Measurements from ENCODE around the gene GFRA1.

- TF ChIP-seq ZFP41 (tag by site-specific recombination; IDR thresholded peaks at IDR 0.05; ENCODE audit: borderline replicate concordance) (no peak), ZNF133 (tag by site-specific recombination; IDR thresholded peaks at IDR 0.05) (no peak), ZNF488 (tag by site-specific recombination; IDR thresholded peaks at IDR 0.05) (no peak), ZNF48 (tag by site-specific recombination; IDR thresholded peaks at IDR 0.05) (no peak), ZNF2 (tag by site-specific recombination; IDR thresholded peaks at IDR 0.05) (no peak), REPIN1 (tag by site-specific recombination; IDR thresholded peaks at IDR 0.05; ENCODE audit: low read depth) (no peak), ZNF530 (tag by site-specific recombination; IDR thresholded peaks at IDR 0.05; ENCODE audit: low read depth) (no peak), ZBTB11 (tag by site-specific recombination; conservative IDR thresholded peaks at IDR 0.05; ENCODE audit: low read depth) (no peak), HOXA7 (CRISPR knock-in tag; IDR thresholded peaks at IDR 0.05; ENCODE audit: borderline replicate concordance) (no peak)
- TF ChIP-seq, protein P1, sequence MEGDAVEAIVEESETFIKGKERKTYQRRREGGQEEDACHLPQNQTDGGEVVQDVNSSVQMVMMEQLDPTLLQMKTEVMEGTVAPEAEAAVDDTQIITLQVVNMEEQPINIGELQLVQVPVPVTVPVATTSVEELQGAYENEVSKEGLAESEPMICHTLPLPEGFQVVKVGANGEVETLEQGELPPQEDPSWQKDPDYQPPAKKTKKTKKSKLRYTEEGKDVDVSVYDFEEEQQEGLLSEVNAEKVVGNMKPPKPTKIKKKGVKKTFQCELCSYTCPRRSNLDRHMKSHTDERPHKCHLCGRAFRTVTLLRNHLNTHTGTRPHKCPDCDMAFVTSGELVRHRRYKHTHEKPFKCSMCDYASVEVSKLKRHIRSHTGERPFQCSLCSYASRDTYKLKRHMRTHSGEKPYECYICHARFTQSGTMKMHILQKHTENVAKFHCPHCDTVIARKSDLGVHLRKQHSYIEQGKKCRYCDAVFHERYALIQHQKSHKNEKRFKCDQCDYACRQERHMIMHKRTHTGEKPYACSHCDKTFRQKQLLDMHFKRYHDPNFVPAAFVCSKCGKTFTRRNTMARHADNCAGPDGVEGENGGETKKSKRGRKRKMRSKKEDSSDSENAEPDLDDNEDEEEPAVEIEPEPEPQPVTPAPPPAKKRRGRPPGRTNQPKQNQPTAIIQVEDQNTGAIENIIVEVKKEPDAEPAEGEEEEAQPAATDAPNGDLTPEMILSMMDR (tag by site-specific recombination; IDR thresholded peaks at IDR 0.05) = no peak
- TF ChIP-seq, protein P2, sequence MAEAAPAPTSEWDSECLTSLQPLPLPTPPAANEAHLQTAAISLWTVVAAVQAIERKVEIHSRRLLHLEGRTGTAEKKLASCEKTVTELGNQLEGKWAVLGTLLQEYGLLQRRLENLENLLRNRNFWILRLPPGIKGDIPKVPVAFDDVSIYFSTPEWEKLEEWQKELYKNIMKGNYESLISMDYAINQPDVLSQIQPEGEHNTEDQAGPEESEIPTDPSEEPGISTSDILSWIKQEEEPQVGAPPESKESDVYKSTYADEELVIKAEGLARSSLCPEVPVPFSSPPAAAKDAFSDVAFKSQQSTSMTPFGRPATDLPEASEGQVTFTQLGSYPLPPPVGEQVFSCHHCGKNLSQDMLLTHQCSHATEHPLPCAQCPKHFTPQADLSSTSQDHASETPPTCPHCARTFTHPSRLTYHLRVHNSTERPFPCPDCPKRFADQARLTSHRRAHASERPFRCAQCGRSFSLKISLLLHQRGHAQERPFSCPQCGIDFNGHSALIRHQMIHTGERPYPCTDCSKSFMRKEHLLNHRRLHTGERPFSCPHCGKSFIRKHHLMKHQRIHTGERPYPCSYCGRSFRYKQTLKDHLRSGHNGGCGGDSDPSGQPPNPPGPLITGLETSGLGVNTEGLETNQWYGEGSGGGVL (tag by site-specific recombination; IDR thresholded peaks at IDR 0.05) = no peak
These were observed 139.4 kb downstream of the GFRA1 start for GRCh38 chr10:116133634-116134033.

All from HEK293 (cell line).